HepG2 (cell line): ENCODE results near the gene MBLAC1. TPM values are rescaled to one million over a fixed set of nuclear protein-coding genes. Genes with fewer than 3 reads are reported as not detected.
A peak's percentile ranks its signal among the peaks of the same experiment; 100 is the strongest.

Experiments used
- EP300 ChIP-seq, 3 experiments: sonication (generic) in 1 of 3; formaldehyde crosslinking in 1 of 3; IDR thresholded peaks; 2 replicates each; pipeline versions ENCODE4 v1.5.1 to v1.6.1; 2011 to 2020; ENCODE audit warnings: low read depth in 2 of 3, low read length in 2 of 3, borderline replicate concordance in 1 of 3, improper control_type of control experiment in 1 of 3, mild to moderate bottlenecking in 1 of 3, missing genetic modification reagents in 1 of 3, moderate library complexity in 1 of 3
- FOXA1 ChIP-seq, 2 experiments: fragments of 450-650 bp in 1 of 2; sonication (generic) in 1 of 2; formaldehyde crosslinking in 1 of 2; IDR thresholded peaks; 2 replicates each; pipeline versions ENCODE4 v1.4.0 to v1.6.1; 2016 to 2020; ENCODE audit warnings: missing genetic modification reagents in 1 of 2
- FOXM1 ChIP-seq: sonication (generic); formaldehyde crosslinking; IDR thresholded peaks from 2 replicates; pipeline ENCODE4 v1.5.0; 2020; ENCODE audit warnings: missing genetic modification reagents
- PITX1 ChIP-seq: sonication (generic); formaldehyde crosslinking; IDR thresholded peaks from 2 replicates; pipeline ENCODE4 v1.5.1; 2020; ENCODE audit warnings: mild to moderate bottlenecking, missing genetic modification reagents
- SP140L ChIP-seq: sonication (generic); formaldehyde crosslinking; IDR thresholded peaks from 2 replicates; pipeline ENCODE4 v1.4.0; 2020; ENCODE audit warnings: missing genetic modification reagents, borderline replicate concordance
- SRSF9 ChIP-seq: fragments of 200-400 bp; formaldehyde crosslinking; IDR thresholded peaks from 2 replicates; pipeline ENCODE4 v1.6.1; 2018; ENCODE audit warnings: borderline replicate concordance, mild to moderate bottlenecking, low read depth, low read length; ENCODE audit not compliant: insufficient read depth, poor library complexity, severe bottlenecking
- TAF1 ChIP-seq: sonication (generic); formaldehyde crosslinking; IDR thresholded peaks from 2 replicates; pipeline ENCODE4 v1.4.0; 2020; ENCODE audit warnings: missing genetic modification reagents
- ZFX ChIP-seq: sonication (generic); formaldehyde crosslinking; IDR thresholded peaks from 2 replicates; pipeline ENCODE4 v1.4.0; 2020; ENCODE audit warnings: mild to moderate bottlenecking, low read depth, missing genetic modification reagents, moderate library complexity
- ZKSCAN1 ChIP-seq: fragments of 150-350 bp; IDR thresholded peaks from 2 replicates; pipeline ENCODE4 v1.6.1; 2014; ENCODE audit warnings: low read length
- ZNF234 ChIP-seq: sonication (generic); formaldehyde crosslinking; conservative IDR thresholded peaks from 2 replicates; pipeline ENCODE4 v1.5.1; 2020; ENCODE audit warnings: mild to moderate bottlenecking, missing genetic modification reagents
- ZNF292 ChIP-seq: sonication (generic); formaldehyde crosslinking; IDR thresholded peaks from 2 replicates; pipeline ENCODE4 v1.8.1; 2022; ENCODE audit warnings: mild to moderate bottlenecking, low read depth, missing genetic modification reagents, borderline replicate concordance
- ZNF550 ChIP-seq: sonication (generic); formaldehyde crosslinking; IDR thresholded peaks from 2 replicates; pipeline ENCODE4 v1.4.0; 2020; ENCODE audit warnings: mild to moderate bottlenecking, missing genetic modification reagents, borderline replicate concordance
- polyA plus RNA-seq, 8 experiments: library from polyadenylated mRNA; depleted of rRNA in 3 of 8; stranded (reverse) in 7 of 8; unstranded in 1 of 8; fragments of >200 nt; fragmentation: Illumina TruSeq in 4 of 8; extraction: Trizol in 4 of 8; gene quantifications; 2 replicates each; pipeline versions ENCODE4 v1.2.1 to v1.2.3, GENCODE V29; 2011 to 2016; ENCODE audit warnings: low read depth in 4 of 8, missing spikeins in 1 of 8, mixed read lengths in 1 of 8; ENCODE audit not compliant: insufficient read depth in 1 of 8
- total RNA-seq, 5 experiments: library from RNA; depleted of rRNA; stranded (reverse); fragments of >200 nt; fragmentation: Illumina TruSeq; extraction: Trizol; gene quantifications; 2 replicates each; pipeline ENCODE4 v1.2.3, GENCODE V29; 2016; ENCODE audit warnings: low read depth in 1 of 5
- TF ChIP-seq, protein P1 (sequence below): sonication (generic); formaldehyde crosslinking; IDR thresholded peaks from 2 replicates; pipeline ENCODE4 v1.5.1; 2020; ENCODE audit warnings: mild to moderate bottlenecking, missing genetic modification reagents, borderline replicate concordance
- TF ChIP-seq, protein P2 (sequence below): sonication (generic); formaldehyde crosslinking; IDR thresholded peaks from 2 replicates; pipeline ENCODE4 v1.4.0; 2020; ENCODE audit warnings: missing genetic modification reagents
- TF ChIP-seq, protein P3 (sequence below): IDR thresholded peaks from 2 replicates; pipeline ENCODE4 v1.6.1; 2016; ENCODE audit warnings: mild to moderate bottlenecking
- TF ChIP-seq, protein P4 (sequence below): sonication (generic); formaldehyde crosslinking; IDR thresholded peaks from 2 replicates; pipeline ENCODE4 v1.5.1; 2020; ENCODE audit warnings: missing genetic modification reagents, mild to moderate bottlenecking, borderline replicate concordance
- TF ChIP-seq, protein P5 (sequence below): sonication (generic); formaldehyde crosslinking; IDR thresholded peaks from 2 replicates; pipeline ENCODE4 v1.4.0; 2020; ENCODE audit warnings: missing genetic modification reagents, borderline replicate concordance

Gene MBLAC1
- total and polyA plus RNA-seq, 2 of the 13 experiments (the other 11 are each of a cell fraction or from before 2014, with no cell fraction given), result 0.79 to 2.1 TPM

DNA sequence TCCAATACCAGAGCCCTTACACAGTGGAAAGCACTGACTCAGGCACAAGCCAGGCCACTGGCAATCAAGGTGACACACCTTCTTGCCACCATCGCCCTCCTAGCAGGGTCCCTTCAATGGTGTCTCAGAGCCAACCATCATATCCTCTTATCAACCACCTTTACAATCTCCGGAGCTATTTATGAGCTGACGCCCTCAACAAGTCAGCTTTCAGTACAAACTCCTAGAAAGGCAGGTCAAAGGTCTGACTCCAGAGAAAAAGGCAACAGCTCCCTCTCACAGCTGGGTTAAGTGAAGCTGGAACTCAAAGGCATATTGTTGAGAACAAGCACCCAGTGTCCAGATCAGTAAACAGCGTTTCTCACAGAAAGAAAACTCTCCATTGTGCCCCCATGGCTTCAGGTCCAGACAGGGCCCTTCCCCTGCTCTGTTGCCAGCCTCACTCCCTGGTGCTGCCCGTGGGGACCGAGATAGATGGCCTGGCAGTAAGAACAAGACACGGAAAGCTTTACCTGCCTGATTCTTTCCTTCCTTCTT, 47.7 kb upstream of the MBLAC1 start (continued):
- TF ChIP-seq, protein P1, sequence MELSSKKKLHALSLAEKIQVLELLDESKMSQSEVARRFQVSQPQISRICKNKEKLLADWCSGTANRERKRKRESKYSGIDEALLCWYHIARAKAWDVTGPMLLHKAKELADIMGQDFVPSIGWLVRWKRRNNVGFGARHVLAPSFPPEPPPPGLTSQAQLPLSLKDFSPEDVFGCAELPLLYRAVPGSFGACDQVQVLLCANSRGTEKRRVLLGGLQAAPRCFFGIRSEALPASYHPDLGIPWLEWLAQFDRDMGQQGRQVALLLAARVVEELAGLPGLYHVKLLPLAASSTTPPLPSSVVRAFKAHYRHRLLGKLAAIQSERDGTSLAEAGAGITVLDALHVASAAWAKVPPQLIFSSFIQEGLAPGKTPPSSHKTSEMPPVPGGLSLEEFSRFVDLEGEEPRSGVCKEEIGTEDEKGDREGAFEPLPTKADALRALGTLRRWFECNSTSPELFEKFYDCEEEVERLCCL (CRISPR knock-in tag), result no peak
- TF ChIP-seq TAF1 (CRISPR knock-in tag) (peak; percentile 41; the same call in 1 of the 2 replicates), ZFX (CRISPR knock-in tag) (peak; percentile 46; the same call in 1 of the 2 replicates), ZKSCAN1 (no peak), SP140L (no peak), EP300 (IDR thresholded peaks at IDR 0.05; ENCODE audit: low read depth in 2 of 2, low read length in 2 of 2) (peak in 1 of 2 experiments; percentile 53; a peak in 1 of 4 replicates), EP300 (CRISPR knock-in tag; IDR thresholded peaks at IDR 0.05; ENCODE audit: borderline replicate concordance) (peak; percentile 29; the same call in 1 of the 2 replicates), ZNF292 (CRISPR knock-in tag) (peak; percentile 44; the same call in 1 of the 2 replicates), FOXA1 (IDR thresholded peaks at IDR 0.05) (no peak), FOXA1 (CRISPR knock-in tag; IDR thresholded peaks at IDR 0.05) (peak; percentile 80), SRSF9 (no peak), FOXM1 (no peak), PITX1 (CRISPR knock-in tag) (0 out of 2 replicates have a peak, but pooled peaks have one; percentile 25), ZNF550 (0 out of 2 replicates have a peak, but pooled peaks have one; percentile 75), ZNF234 (no peak)
- TF ChIP-seq, protein P2, sequence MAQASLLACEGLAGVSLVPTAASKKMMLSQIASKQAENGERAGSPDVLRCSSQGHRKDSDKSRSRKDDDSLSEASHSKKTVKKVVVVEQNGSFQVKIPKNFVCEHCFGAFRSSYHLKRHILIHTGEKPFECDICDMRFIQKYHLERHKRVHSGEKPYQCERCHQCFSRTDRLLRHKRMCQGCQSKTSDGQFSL (CRISPR knock-in tag), result no peak
- TF ChIP-seq, protein P3, sequence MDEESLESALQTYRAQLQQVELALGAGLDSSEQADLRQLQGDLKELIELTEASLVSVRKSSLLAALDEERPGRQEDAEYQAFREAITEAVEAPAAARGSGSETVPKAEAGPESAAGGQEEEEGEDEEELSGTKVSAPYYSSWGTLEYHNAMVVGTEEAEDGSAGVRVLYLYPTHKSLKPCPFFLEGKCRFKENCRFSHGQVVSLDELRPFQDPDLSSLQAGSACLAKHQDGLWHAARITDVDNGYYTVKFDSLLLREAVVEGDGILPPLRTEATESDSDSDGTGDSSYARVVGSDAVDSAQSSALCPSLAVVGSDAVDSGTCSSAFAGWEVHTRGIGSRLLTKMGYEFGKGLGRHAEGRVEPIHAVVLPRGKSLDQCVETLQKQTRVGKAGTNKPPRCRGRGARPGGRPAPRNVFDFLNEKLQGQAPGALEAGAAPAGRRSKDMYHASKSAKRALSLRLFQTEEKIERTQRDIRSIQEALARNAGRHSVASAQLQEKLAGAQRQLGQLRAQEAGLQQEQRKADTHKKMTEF (CRISPR knock-in tag), result peak; percentile 59; the same call in 1 of the 2 replicates
- TF ChIP-seq, protein P4, sequence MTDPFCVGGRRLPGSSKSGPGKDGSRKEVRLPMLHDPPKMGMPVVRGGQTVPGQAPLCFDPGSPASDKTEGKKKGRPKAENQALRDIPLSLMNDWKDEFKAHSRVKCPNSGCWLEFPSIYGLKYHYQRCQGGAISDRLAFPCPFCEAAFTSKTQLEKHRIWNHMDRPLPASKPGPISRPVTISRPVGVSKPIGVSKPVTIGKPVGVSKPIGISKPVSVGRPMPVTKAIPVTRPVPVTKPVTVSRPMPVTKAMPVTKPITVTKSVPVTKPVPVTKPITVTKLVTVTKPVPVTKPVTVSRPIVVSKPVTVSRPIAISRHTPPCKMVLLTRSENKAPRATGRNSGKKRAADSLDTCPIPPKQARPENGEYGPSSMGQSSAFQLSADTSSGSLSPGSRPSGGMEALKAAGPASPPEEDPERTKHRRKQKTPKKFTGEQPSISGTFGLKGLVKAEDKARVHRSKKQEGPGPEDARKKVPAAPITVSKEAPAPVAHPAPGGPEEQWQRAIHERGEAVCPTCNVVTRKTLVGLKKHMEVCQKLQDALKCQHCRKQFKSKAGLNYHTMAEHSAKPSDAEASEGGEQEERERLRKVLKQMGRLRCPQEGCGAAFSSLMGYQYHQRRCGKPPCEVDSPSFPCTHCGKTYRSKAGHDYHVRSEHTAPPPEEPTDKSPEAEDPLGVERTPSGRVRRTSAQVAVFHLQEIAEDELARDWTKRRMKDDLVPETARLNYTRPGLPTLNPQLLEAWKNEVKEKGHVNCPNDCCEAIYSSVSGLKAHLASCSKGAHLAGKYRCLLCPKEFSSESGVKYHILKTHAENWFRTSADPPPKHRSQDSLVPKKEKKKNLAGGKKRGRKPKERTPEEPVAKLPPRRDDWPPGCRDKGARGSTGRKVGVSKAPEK (CRISPR knock-in tag), result no peak
- TF ChIP-seq, protein P5, sequence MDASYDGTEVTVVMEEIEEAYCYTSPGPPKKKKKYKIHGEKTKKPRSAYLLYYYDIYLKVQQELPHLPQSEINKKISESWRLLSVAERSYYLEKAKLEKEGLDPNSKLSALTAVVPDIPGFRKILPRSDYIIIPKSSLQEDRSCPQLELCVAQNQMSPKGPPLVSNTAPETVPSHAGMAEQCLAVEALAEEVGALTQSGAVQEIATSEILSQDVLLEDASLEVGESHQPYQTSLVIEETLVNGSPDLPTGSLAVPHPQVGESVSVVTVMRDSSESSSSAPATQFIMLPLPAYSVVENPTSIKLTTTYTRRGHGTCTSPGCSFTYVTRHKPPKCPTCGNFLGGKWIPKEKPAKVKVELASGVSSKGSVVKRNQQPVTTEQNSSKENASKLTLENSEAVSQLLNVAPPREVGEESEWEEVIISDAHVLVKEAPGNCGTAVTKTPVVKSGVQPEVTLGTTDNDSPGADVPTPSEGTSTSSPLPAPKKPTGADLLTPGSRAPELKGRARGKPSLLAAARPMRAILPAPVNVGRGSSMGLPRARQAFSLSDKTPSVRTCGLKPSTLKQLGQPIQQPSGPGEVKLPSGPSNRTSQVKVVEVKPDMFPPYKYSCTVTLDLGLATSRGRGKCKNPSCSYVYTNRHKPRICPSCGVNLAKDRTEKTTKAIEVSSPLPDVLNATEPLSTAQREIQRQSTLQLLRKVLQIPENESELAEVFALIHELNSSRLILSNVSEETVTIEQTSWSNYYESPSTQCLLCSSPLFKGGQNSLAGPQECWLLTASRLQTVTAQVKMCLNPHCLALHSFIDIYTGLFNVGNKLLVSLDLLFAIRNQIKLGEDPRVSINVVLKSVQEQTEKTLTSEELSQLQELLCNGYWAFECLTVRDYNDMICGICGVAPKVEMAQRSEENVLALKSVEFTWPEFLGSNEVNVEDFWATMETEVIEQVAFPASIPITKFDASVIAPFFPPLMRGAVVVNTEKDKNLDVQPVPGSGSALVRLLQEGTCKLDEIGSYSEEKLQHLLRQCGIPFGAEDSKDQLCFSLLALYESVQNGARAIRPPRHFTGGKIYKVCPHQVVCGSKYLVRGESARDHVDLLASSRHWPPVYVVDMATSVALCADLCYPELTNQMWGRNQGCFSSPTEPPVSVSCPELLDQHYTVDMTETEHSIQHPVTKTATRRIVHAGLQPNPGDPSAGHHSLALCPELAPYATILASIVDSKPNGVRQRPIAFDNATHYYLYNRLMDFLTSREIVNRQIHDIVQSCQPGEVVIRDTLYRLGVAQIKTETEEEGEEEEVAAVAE (CRISPR knock-in tag), result no peak
